ENCODE data around the gene FUBP1.

DNA sequence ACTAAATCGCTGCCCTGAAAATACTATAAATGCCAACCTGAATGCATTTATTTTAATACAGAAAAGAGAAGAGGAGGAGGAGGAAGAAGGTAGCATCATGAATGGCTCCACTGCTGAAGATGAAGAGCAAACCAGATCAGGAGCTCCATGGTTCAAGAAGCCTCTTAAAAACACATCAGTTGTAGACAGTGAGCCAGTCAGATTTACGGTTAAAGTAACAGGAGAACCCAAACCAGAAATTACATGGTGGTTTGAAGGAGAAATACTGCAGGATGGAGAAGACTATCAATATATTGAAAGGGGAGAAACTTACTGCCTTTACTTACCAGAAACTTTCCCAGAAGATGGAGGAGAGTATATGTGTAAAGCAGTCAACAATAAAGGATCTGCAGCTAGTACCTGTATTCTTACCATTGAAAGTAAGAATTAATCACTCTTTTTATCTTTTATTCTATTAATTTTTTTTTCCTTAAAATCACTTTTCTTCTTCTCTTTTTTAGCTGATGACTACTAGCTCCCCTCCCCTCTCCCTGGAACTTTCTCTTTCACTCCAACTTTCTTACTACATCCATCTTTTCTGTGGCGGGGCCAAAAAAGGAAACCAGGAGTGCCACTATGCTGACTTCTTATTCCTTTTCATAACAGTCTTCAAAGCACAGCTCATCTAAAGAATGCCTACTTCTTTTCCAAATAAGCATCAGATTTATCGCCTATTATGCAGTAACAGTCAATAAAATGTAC is 36.3 kb downstream of the FUBP1 start:
- TF ChIP-seq GATA2 (CRISPR knock-in tag; IDR thresholded peaks at IDR 0.05) = no peak
- TF ChIP-seq, protein P1, sequence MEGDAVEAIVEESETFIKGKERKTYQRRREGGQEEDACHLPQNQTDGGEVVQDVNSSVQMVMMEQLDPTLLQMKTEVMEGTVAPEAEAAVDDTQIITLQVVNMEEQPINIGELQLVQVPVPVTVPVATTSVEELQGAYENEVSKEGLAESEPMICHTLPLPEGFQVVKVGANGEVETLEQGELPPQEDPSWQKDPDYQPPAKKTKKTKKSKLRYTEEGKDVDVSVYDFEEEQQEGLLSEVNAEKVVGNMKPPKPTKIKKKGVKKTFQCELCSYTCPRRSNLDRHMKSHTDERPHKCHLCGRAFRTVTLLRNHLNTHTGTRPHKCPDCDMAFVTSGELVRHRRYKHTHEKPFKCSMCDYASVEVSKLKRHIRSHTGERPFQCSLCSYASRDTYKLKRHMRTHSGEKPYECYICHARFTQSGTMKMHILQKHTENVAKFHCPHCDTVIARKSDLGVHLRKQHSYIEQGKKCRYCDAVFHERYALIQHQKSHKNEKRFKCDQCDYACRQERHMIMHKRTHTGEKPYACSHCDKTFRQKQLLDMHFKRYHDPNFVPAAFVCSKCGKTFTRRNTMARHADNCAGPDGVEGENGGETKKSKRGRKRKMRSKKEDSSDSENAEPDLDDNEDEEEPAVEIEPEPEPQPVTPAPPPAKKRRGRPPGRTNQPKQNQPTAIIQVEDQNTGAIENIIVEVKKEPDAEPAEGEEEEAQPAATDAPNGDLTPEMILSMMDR (IDR thresholded peaks at IDR 0.05) = no peak
- TF ChIP-seq, protein P2, sequence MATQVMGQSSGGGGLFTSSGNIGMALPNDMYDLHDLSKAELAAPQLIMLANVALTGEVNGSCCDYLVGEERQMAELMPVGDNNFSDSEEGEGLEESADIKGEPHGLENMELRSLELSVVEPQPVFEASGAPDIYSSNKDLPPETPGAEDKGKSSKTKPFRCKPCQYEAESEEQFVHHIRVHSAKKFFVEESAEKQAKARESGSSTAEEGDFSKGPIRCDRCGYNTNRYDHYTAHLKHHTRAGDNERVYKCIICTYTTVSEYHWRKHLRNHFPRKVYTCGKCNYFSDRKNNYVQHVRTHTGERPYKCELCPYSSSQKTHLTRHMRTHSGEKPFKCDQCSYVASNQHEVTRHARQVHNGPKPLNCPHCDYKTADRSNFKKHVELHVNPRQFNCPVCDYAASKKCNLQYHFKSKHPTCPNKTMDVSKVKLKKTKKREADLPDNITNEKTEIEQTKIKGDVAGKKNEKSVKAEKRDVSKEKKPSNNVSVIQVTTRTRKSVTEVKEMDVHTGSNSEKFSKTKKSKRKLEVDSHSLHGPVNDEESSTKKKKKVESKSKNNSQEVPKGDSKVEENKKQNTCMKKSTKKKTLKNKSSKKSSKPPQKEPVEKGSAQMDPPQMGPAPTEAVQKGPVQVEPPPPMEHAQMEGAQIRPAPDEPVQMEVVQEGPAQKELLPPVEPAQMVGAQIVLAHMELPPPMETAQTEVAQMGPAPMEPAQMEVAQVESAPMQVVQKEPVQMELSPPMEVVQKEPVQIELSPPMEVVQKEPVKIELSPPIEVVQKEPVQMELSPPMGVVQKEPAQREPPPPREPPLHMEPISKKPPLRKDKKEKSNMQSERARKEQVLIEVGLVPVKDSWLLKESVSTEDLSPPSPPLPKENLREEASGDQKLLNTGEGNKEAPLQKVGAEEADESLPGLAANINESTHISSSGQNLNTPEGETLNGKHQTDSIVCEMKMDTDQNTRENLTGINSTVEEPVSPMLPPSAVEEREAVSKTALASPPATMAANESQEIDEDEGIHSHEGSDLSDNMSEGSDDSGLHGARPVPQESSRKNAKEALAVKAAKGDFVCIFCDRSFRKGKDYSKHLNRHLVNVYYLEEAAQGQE (IDR thresholded peaks at IDR 0.05; ENCODE audit: low read depth, low read length) = no peak
- TF ChIP-seq SIN3A (IDR thresholded peaks at IDR 0.05; ENCODE audit: borderline replicate concordance, low read depth, low read length) = no peak
- no peak for TF ChIP-seq TEAD4 (IDR thresholded peaks at IDR 0.05; ENCODE audit: borderline replicate concordance, insufficient read depth)
- TF ChIP-seq EZH2phosphoT487 (IDR thresholded peaks at IDR 0.05; ENCODE audit: borderline replicate concordance, low read depth) = no peak
- TF ChIP-seq, protein P3, sequence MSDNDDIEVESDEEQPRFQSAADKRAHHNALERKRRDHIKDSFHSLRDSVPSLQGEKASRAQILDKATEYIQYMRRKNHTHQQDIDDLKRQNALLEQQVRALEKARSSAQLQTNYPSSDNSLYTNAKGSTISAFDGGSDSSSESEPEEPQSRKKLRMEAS (IDR thresholded peaks at IDR 0.05; ENCODE audit: low read depth) = no peak
- TF ChIP-seq YY1 (IDR thresholded peaks at IDR 0.05; ENCODE audit: low read depth) = no peak
